Measurements from ENCODE around the gene CD14. TPM values are rescaled to one million over a fixed set of nuclear protein-coding genes. Genes with fewer than 3 reads are reported as not detected.

CD14 gene
- total and polyA plus RNA-seq, 11 donors: 9.9 to 220 (median 25.8) TPM

- Histone ChIP-seq H3K9me3 (no peaks in the 10 kb centered on the region), H3K27me3 (no peaks in the 10 kb centered on the region), H3K27ac (no peak overlapping the region), H3K4me1 (peaks cover 0 to 27% (median 10%) of the 10 kb centered on the region in 12 donors), H3K4me3 (no peak overlapping the region), H3K36me3 (no peaks in the 10 kb centered on the region)
- ATAC-seq: no peak
- no peak for TF ChIP-seq CTCF (IDR thresholded peaks at IDR 0.05)
- TF ChIP-seq POLR2A (IDR thresholded peaks at IDR 0.05): no peak
- DNase-seq: no peak
- intact Hi-C loops (cut with DNase I): no loop called here
Measured at GRCh38 chr5:140600096-140600495, 32.9 kb downstream of the CD14 start.

GRCh38 chr5:140598836-140599235 lies 34.1 kb downstream of the CD14 start:
- Histone ChIP-seq H3K4me1 (peaks cover 0 to 38% (median 11%) of the 10 kb centered on the region in 12 donors), H3K27ac (no peak overlapping the region), H3K27me3 (no peaks in the 10 kb centered on the region), H3K9me3 (no peaks in the 10 kb centered on the region), H3K4me3 (no peak overlapping the region), H3K36me3 (no peaks in the 10 kb centered on the region)
- intact Hi-C loops (cut with DNase I): no loop called here
- no peak for DNase-seq
- TF ChIP-seq POLR2A (IDR thresholded peaks at IDR 0.05): no peak
- TF ChIP-seq CTCF (IDR thresholded peaks at IDR 0.05): no peak
- WGBS, 4 donors: 60 to 90% (median 76%) methylated on average over 2 of the region's 2 CpGs
- no peak for ATAC-seq

GRCh38 chr5:140596321-140596741 lies 36.6 kb downstream of the CD14 start:
- intact Hi-C loops (cut with DNase I): no loop called here
- peak in 1 of 5 donors; percentile 26 for DNase-seq

More at GRCh38 chr5:140596321-140596741, 36.6 kb downstream of the CD14 start:
- ATAC-seq: peak; percentile 60 to 78 (median 70)
- no peak overlapping the region for H3K4me3 ChIP-seq
- TF ChIP-seq POLR2A (IDR thresholded peaks at IDR 0.05) (no peak), CTCF (IDR thresholded peaks at IDR 0.05) (no peak)
- WGBS, 4 donors: 12 to 22% (median 14%) methylated on average over 1 of the region's 1 CpG
- peaks cover 0 to 42% (median 11%) of the 10 kb centered on the region in 12 donors for H3K4me1 ChIP-seq
- no peaks in the 10 kb centered on the region for H3K9me3 ChIP-seq
- no peaks in the 10 kb centered on the region for H3K36me3 ChIP-seq
- peak overlapping the region in 10 of 12 donors; percentile 16 to 81 (median 36) for H3K27ac ChIP-seq
- no peaks in the 10 kb centered on the region for H3K27me3 ChIP-seq

Measured in heart left ventricle (tissue), 16 donors.